PC-3 (cell line): ENCODE measurements around the gene SVOP.

Experiments
- CTCF ChIP-seq: fragments of 300-600 bp; sonication (generic); conservative IDR thresholded peaks from 2 replicates; pipeline ENCODE4 v1.5.1; 2017; ENCODE audit warnings: antibody characterized with exemption, low read depth, mild to moderate bottlenecking, low read length
- EZH2 ChIP-seq: fragments of 300-600 bp; sonication (generic); IDR thresholded peaks from one replicate; pipeline ENCODE4 v1.6.1; 2017; ENCODE audit warnings: antibody characterized with exemption, mild to moderate bottlenecking, low read length; ENCODE audit not compliant: unreplicated experiment
- EZH2phosphoT487 ChIP-seq: fragments of 300-600 bp; sonication (generic); IDR thresholded peaks from 2 replicates; pipeline ENCODE4 v1.6.1; 2018; ENCODE audit warnings: mild to moderate bottlenecking, antibody characterized with exemption, low read length, borderline replicate concordance

DNA sequence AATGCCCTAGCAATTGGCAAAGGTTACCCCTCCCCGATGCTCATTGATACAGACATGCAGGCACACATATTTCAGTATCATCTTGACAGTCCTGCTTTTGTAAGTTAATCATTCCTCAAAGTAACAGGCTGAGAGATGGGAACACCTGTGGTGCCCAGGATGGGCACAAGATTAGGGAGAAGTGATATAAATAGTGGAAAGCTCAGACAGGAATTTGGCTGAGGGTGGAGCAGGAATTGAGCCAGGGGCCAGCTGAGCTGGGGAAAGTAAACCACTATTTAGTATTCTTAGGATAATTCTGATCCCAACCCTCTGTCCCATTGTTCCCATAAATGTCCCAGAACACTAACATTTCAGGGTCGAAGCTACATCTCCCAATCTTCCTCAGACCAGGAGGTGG lies 102.7 kb downstream of the SVOP start:
- TF ChIP-seq CTCF = no peak
- TF ChIP-seq EZH2phosphoT487 = no peak
- TF ChIP-seq EZH2 = no peak
